Endodermal cell (in vitro differentiated cells): Measurements from ENCODE around the gene CCDC102A. TPM values are rescaled to one million over a fixed set of nuclear protein-coding genes. Genes with fewer than 3 reads are reported as not detected.

Experiments used
- DNase-seq: peaks from one replicate; pipeline ENCODE4 v3.0.0-alpha.2; 2017
- H3K27ac ChIP-seq: 2 replicates; pipeline ENCODE4 v1.5.1; 2013; ENCODE audit warnings: mild to moderate bottlenecking, low read depth, low read length, moderate library complexity
- H3K27me3 ChIP-seq: 2 replicates; pipeline ENCODE4 v1.6.1; 2013; ENCODE audit warnings: mild to moderate bottlenecking, low read length, moderate library complexity; ENCODE audit not compliant: insufficient read depth, control insufficient read depth, poor library complexity, severe bottlenecking
- H3K36me3 ChIP-seq: 2 replicates; pipeline ENCODE4 v1.7.0; 2013; ENCODE audit warnings: mild to moderate bottlenecking, low read length, moderate library complexity; ENCODE audit not compliant: control insufficient read depth, insufficient read depth
- H3K4me1 ChIP-seq: one replicate; pipeline ENCODE4 v1.7.0; 2013; ENCODE audit warnings: low read length; ENCODE audit not compliant: control insufficient read depth, insufficient read depth
- H3K4me3 ChIP-seq: 2 replicates; pipeline ENCODE4 v1.5.1; 2013; ENCODE audit warnings: mild to moderate bottlenecking, low read length, moderate library complexity
- H3K9ac ChIP-seq: 2 replicates; pipeline ENCODE4 v1.6.1; 2013; ENCODE audit warnings: mild to moderate bottlenecking, low read length, moderate library complexity; ENCODE audit not compliant: poor library complexity, severe bottlenecking; ENCODE audit errors: extremely low read depth
- H3K9me3 ChIP-seq: 2 replicates; pipeline ENCODE4 v1.6.1; 2013; ENCODE audit warnings: mild to moderate bottlenecking, low read length, moderate library complexity; ENCODE audit not compliant: control insufficient read depth
- H3K27ac Mint-ChIP-seq: 2 replicates; pipeline ENCODE4 v1.8.0; 2020; ENCODE audit warnings: mixed read lengths
- H3K27me3 Mint-ChIP-seq: 2 replicates; pipeline ENCODE4 v1.8.0; 2021; ENCODE audit warnings: mild to moderate bottlenecking, mixed read lengths; ENCODE audit not compliant: insufficient read depth
- H3K36me3 Mint-ChIP-seq: 2 replicates; pipeline ENCODE4 v1.8.0; 2020; ENCODE audit warnings: low read depth, mixed read lengths
- H3K4me1 Mint-ChIP-seq: 2 replicates; pipeline ENCODE4 v1.8.0; 2020; ENCODE audit warnings: mixed read lengths
- H3K4me3 Mint-ChIP-seq: 2 replicates; pipeline ENCODE4 v1.8.0; 2020; ENCODE audit warnings: mild to moderate bottlenecking, moderate library complexity, mixed read lengths
- H3K9me3 Mint-ChIP-seq: 2 replicates; pipeline ENCODE4 v1.8.0; 2020; ENCODE audit warnings: mild to moderate bottlenecking, mixed read lengths
- CTCF ChIP-seq: fragments of 200-600 bp; sonication (generic); conservative IDR thresholded peaks from 2 replicates; pipeline ENCODE4 v1.5.0; 2021; ENCODE audit warnings: antibody characterized with exemption, mild to moderate bottlenecking
- WGBS, 2 experiments: methylation state at CpG; one replicate each; pipeline versions ENCODE4 v1.1.5 to v1.1.7; 2013; ENCODE audit warnings: missing lambda C conversion rate in 2 of 2, mixed read lengths in 1 of 2; ENCODE audit not compliant: insufficient coverage in 1 of 2, insufficient read length in 1 of 2; 5-methylcytosine and 5-hydroxymethylcytosine counted together
- total RNA-seq, 2 donors: library from RNA; stranded (reverse); fragmentation: NEBNext Ultra II Directional in 1 of 2; extraction: Animal tissue kit (Norgen Biotek cat#: 25700) in 1 of 2; gene quantifications; 2 replicates in 1 of 2; 3 replicates in 1 of 2; pipeline ENCODE4 v1.2.1, GENCODE V29; 2021

CCDC102A gene
- total RNA-seq, 2 donors from 2014 or later = 6.7 to 9.8 TPM

DNA sequence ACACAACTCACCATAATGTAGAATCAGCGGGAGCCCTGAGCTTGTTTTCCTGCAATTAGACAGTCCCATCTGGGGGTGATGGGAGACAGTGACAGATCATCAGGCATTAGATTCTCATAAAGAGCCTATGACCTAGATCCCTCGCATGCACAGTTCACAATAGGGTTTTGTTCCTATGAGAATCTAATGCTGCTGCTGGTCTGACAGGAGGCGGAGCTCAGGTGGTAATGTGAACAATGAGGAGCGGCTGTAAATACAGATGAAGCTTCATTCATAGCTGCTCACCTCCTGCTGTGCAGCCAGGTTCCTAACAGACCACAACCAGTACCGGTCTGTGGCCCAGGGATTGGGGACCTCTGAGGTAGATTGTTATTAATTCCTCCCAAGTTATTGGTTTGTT, 47.1 kb downstream of the CCDC102A start:
- H3K27ac Mint-ChIP-seq = no peak overlapping the region
- peaks cover 23% of the 10 kb centered on the region for H3K27me3 Mint-ChIP-seq
- H3K36me3 ChIP-seq = no peaks in the 10 kb centered on the region
- H3K4me1 Mint-ChIP-seq = peaks cover 8% of the 10 kb centered on the region
- 88 to 95% methylated on average over 4 to 5 of the region's 5 CpGs for WGBS, 2 experiments
- DNase-seq = peak; percentile 36
- H3K9ac ChIP-seq = no peak overlapping the region
- TF ChIP-seq CTCF = no peak
- no peaks in the 10 kb centered on the region for H3K36me3 Mint-ChIP-seq
- no peaks in the 10 kb centered on the region for H3K4me1 ChIP-seq
- H3K4me3 ChIP-seq = no peak overlapping the region
- H3K27ac ChIP-seq = no peak overlapping the region
- H3K27me3 ChIP-seq = peaks cover 5% of the 10 kb centered on the region
- H3K9me3 ChIP-seq = peaks cover 6% of the 10 kb centered on the region
- H3K4me3 Mint-ChIP-seq = no peak overlapping the region
- H3K9me3 Mint-ChIP-seq = peaks cover 7% of the 10 kb centered on the region

GRCh38 chr16:57486858-57487834, 49.2 kb downstream of the CCDC102A start:
- H3K27me3 Mint-ChIP-seq = peaks cover 21% of the 10 kb centered on the region
- Histone ChIP-seq H3K4me3 (no peak overlapping the region), H3K4me1 (no peaks in the 10 kb centered on the region), H3K36me3 (no peaks in the 10 kb centered on the region), H3K9ac (no peak overlapping the region), H3K9me3 (peaks cover 6% of the 10 kb centered on the region), H3K27ac (no peak overlapping the region), H3K27me3 (peaks cover 5% of the 10 kb centered on the region)
- no peak overlapping the region for H3K27ac Mint-ChIP-seq
- H3K4me3 Mint-ChIP-seq = peak overlapping the region; percentile 80
- WGBS, 2 experiments = 87 to 88% methylated on average over 7 to 8 of the region's 8 CpGs
- no peak for TF ChIP-seq CTCF
- peak; percentile 56 for DNase-seq
- H3K36me3 Mint-ChIP-seq = no peaks in the 10 kb centered on the region
- peaks cover 12% of the 10 kb centered on the region for H3K4me1 Mint-ChIP-seq
- H3K9me3 Mint-ChIP-seq = peaks cover 7% of the 10 kb centered on the region

GRCh38 chr16:57485916-57486857, 50.2 kb downstream of the CCDC102A start, which contains the start of gene DOK4:
Gene DOK4 (minus strand): TSS chr16:57486493. CDS start chr16:57479507, 6,986 bp downstream.
- TF ChIP-seq CTCF = no peak
- Mint-ChIP-seq H3K4me1 (peaks cover 12% of the 10 kb centered on the region), H3K4me3 (peak within 1 kb of the TSS; percentile 80), H3K9me3 (peaks cover 7% of the 10 kb centered on the region), H3K27me3 (peaks cover 18% of the 10 kb centered on the region), H3K36me3 (no peaks in the 10 kb centered on the region), H3K27ac (no peak within 1 kb of the TSS)
- Histone ChIP-seq H3K4me1 (no peaks in the 10 kb centered on the region), H3K9me3 (peaks cover 6% of the 10 kb centered on the region), H3K4me3 (peak within 1 kb of the TSS; percentile 82), H3K27me3 (peaks cover 5% of the 10 kb centered on the region), H3K27ac (no peak within 1 kb of the TSS), H3K36me3 (no peaks in the 10 kb centered on the region), H3K9ac (peak within 1 kb of the TSS; percentile 34)
- WGBS, 2 experiments = 2 to 3% methylated on average over 42 to 73 of the region's 73 CpGs
- peak; percentile 92 for DNase-seq
